Smooth muscle cell (in vitro differentiated cells): ENCODE measurements around the gene RRAS. TPM values are rescaled to one million over a fixed set of nuclear protein-coding genes. Genes with fewer than 3 reads are reported as not detected.

ENCODE experiments used
- DNase-seq: peaks from one replicate; lab custom pipeline; 2025; ENCODE audit not compliant: unreplicated experiment; lab: John Stamatoyannopoulos, UW
- H2AFZ ChIP-seq: fragments of 200-600 bp; sonication (generic); 2 replicates; pipeline ENCODE4 v1.6.0; 2016; ENCODE audit warnings: antibody characterized with exemption, low read depth, mild to moderate bottlenecking
- H3F3A ChIP-seq: fragments of 200-600 bp; sonication (generic); 2 replicates; pipeline ENCODE4 v1.6.0; 2017; ENCODE audit warnings: antibody characterized with exemption, low read depth
- H3K27ac ChIP-seq: fragments of 200-600 bp; sonication (generic); 2 replicates; pipeline ENCODE4 v1.5.1; 2016; ENCODE audit warnings: low read depth, mild to moderate bottlenecking
- H3K27me3 ChIP-seq: fragments of 200-600 bp; sonication (generic); 2 replicates; pipeline ENCODE4 v1.6.1; 2016; ENCODE audit warnings: low read depth, mild to moderate bottlenecking
- H3K36me3 ChIP-seq: fragments of 200-600 bp; sonication (generic); 2 replicates; pipeline ENCODE4 v1.5.1; 2016; ENCODE audit warnings: low read depth
- H3K4me1 ChIP-seq: fragments of 200-600 bp; sonication (generic); 2 replicates; pipeline ENCODE4 v1.5.1; 2016; ENCODE audit warnings: low read depth
- H3K4me2 ChIP-seq: fragments of 200-600 bp; sonication (generic); 2 replicates; pipeline ENCODE4 v1.6.0; 2016; ENCODE audit warnings: mild to moderate bottlenecking
- H3K4me3 ChIP-seq: fragments of 200-600 bp; sonication (generic); 2 replicates; pipeline ENCODE4 v1.5.1; 2016; ENCODE audit warnings: mild to moderate bottlenecking
- H3K79me2 ChIP-seq: fragments of 200-600 bp; sonication (generic); 2 replicates; pipeline ENCODE4 v1.6.0; 2016; ENCODE audit warnings: low read depth, mild to moderate bottlenecking
- H3K9ac ChIP-seq: fragments of 200-600 bp; sonication (generic); 2 replicates; pipeline ENCODE4 v1.6.0; 2016; ENCODE audit warnings: low read depth
- H3K9me3 ChIP-seq: fragments of 200-600 bp; sonication (generic); replicated peaks from 2 replicates; pipeline ENCODE4 v1.5.1; 2016; ENCODE audit warnings: low read depth
- H4K20me1 ChIP-seq: fragments of 200-600 bp; sonication (generic); 2 replicates; pipeline ENCODE4 v1.6.0; 2016; ENCODE audit warnings: low read depth
- CTCF ChIP-seq: fragments of 200-600 bp; sonication (generic); IDR thresholded peaks from 2 replicates; pipeline ENCODE4 v1.5.1; 2017; ENCODE audit warnings: borderline replicate concordance, mild to moderate bottlenecking, antibody characterized with exemption; ENCODE audit not compliant: insufficient read depth, poor library complexity, severe bottlenecking
- WGBS: methylation state at CpG from one replicate; pipeline ENCODE4 v1.1.7; 2016; ENCODE audit warnings: low lambda C conversion rate; 5-methylcytosine and 5-hydroxymethylcytosine counted together
- polyA plus RNA-seq: library from polyadenylated mRNA; unstranded; fragments of >200 nt; fragmentation: Nextera tagmentation; extraction: Ambion mirVana; gene quantifications from 2 replicates; pipeline ENCODE4 v1.2.1, GENCODE V29; 2016
- total RNA-seq: library from RNA; depleted of rRNA; stranded (reverse); fragments of >200 nt; gene quantifications from 2 replicates; pipeline ENCODE4 v1.2.3, GENCODE V29; 2014

RRAS gene
- total and polyA plus RNA-seq, 2 experiments from 2014 or later = 86.5 to 224 TPM

DNA sequence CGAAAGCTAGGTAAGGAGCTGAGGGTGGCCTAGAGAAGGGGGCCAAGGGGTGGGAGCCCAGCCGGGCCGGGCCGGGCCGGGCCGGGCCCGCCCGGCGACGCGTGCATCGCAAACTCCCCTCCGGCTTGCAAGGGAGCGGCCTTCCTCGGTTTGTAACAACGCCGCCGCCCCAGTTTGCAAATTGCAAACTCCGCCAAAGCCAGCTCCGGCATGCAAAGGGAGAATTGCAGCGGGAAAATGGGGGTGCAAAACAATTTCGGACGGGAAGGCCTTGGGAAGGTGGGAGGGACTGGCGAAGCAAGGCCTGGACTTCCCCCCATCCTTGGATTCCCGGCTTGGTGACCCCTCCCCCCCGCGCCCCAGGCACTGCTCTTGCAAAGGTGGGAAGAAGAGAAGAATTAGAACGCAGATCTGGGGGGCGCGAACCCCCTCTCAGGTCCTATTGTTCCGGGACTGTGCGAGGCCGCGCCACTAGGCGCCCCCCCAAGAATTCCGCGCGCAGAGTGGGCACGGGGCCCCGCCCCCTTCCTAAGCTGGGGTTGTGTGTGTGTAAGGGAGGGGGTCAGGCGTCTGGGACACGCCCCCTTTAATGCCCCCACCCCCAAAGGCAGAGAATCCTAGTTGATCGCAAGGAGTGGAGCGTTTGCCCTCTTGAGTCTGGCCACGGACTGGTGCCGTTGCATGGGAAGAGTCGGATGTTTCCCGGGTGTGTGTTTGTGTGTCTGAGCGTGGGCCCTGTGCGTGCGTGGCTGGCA is 48.0 kb downstream of the RRAS start:
- DNase-seq = peak; percentile 35
- Histone ChIP-seq H3K27ac (peak overlapping the region; percentile 38), H2AFZ (no peak overlapping the region), H3K9ac (peak overlapping the region; percentile 68), H3K4me1 (no peaks in the 10 kb centered on the region), H4K20me1 (peaks cover 35% of the 10 kb centered on the region), H3K4me3 (peak overlapping the region; percentile 85), H3K4me2 (peak overlapping the region; percentile 95), H3K79me2 (peaks cover 31% of the 10 kb centered on the region), H3K36me3 (no peaks in the 10 kb centered on the region), H3K9me3 (no peaks in the 10 kb centered on the region), H3F3A (peaks cover 8% of the 10 kb centered on the region), H3K27me3 (no peaks in the 10 kb centered on the region)
- TF ChIP-seq CTCF = no peak
- whole genome bisulfite sequencing = under 1% methylated on average over 39 of the region's 51 CpGs

GRCh38 chr19:49590971-49591730 is 48.8 kb downstream of the RRAS start, which contains the start of gene PRR12:
TSS of gene PRR12 (plus strand) at chr19:49591182. CDS start at chr19:49591655, 473 bp downstream.
- no peak for TF ChIP-seq CTCF

DNA sequence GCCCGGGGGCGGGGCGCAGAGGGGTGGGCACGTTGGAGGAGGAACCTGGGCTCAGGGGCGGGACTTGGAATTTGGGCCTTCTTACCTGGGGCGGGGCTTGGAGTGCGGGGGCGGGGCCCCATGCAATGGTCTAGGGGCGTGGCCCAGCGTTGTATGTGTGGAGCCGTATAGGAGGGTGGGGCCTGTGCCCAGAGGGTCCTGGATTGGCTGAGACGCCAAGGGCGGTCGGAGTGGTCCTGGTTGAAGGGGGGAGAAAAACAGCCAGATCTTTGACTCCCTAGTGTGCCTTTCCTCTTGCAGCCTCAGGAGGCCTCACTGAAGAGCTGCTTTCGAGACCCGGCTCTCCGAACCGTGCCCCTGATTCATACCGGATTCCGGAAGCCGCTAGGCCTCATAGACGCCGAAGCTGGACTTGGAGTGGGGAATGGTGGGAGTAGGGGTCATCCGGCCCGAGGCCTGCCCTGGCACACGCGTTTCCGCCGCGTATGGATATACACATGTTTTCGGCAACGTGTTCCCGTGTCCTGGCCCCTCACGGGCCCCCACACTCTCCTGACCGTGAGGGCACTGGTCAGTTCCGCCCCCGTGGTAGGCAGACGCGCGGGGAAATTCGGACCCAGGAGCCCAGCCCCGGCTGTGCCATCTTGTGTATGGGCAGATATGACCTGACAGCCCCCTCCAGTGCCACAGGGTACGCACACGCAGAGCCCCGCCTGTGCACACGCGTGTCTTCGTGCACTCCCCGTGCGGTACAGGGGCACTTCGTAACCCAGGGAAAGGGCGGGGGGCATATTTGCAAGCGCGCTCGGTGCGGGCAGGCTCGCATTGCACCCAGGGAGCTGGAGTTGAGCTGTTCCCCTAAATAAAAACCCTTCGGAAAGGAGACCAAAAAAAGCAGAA is 49.6 kb downstream of the RRAS start:
- Histone ChIP-seq H3K4me2 (peak overlapping the region; percentile 95), H3K36me3 (no peaks in the 10 kb centered on the region), H3K4me1 (no peaks in the 10 kb centered on the region), H3K9me3 (no peaks in the 10 kb centered on the region), H3K27me3 (no peaks in the 10 kb centered on the region), H2AFZ (peak overlapping the region; percentile 9), H3K4me3 (peak overlapping the region; percentile 85), H3F3A (peaks cover 8% of the 10 kb centered on the region), H3K9ac (peak overlapping the region; percentile 45), H3K27ac (peak overlapping the region; percentile 52), H4K20me1 (peaks cover 27% of the 10 kb centered on the region), H3K79me2 (peaks cover 31% of the 10 kb centered on the region)
- peak; percentile 86 for DNase-seq
- 2% methylated on average over 53 of the region's 58 CpGs for WGBS
- TF ChIP-seq CTCF = no peak

More at GRCh38 chr19:49590971-49591730, 48.8 kb downstream of the RRAS start, which contains the start of gene PRR12:
- Histone ChIP-seq H3K36me3 (no peaks in the 10 kb centered on the region), H4K20me1 (peaks cover 35% of the 10 kb centered on the region), H3K4me2 (peak within 1 kb of the TSS; percentile 95), H3K27me3 (no peaks in the 10 kb centered on the region), H3F3A (peaks cover 8% of the 10 kb centered on the region), H3K9ac (peak within 1 kb of the TSS; percentile 68), H3K9me3 (no peaks in the 10 kb centered on the region), H3K4me3 (peak within 1 kb of the TSS; percentile 85), H2AFZ (peak within 1 kb of the TSS; percentile 9), H3K79me2 (peaks cover 31% of the 10 kb centered on the region), H3K27ac (peak within 1 kb of the TSS; percentile 52), H3K4me1 (no peaks in the 10 kb centered on the region)
- 0% methylated on average over 7 of the region's 66 CpGs for WGBS
- peak; percentile 80 for DNase-seq
